Ishikawa (cell line): ENCODE results near the gene TMPO.

Experiments
- CEBPB ChIP-seq: IDR thresholded peaks from 2 replicates; pipeline ENCODE4 v1.6.1; 2012
- CREB1 ChIP-seq: IDR thresholded peaks from 2 replicates; pipeline ENCODE4 v1.6.1; 2012; ENCODE audit warnings: low read depth
- EGR1 ChIP-seq: IDR thresholded peaks from 2 replicates; pipeline ENCODE4 v1.6.1; 2012
- EP300 ChIP-seq: IDR thresholded peaks from 2 replicates; pipeline ENCODE4 v1.6.1; 2012; ENCODE audit warnings: borderline replicate concordance
- FOXM1 ChIP-seq: IDR thresholded peaks from 2 replicates; pipeline ENCODE4 v1.6.1; 2012; ENCODE audit warnings: low read depth, borderline replicate concordance
- NFIC ChIP-seq: IDR thresholded peaks from 2 replicates; pipeline ENCODE4 v1.6.1; 2012
- RAD21 ChIP-seq: IDR thresholded peaks from 2 replicates; pipeline ENCODE4 v1.6.1; 2012; ENCODE audit warnings: low read depth
- TAF1 ChIP-seq: IDR thresholded peaks from 2 replicates; pipeline ENCODE4 v1.6.1; 2012; ENCODE audit warnings: low read depth, mild to moderate bottlenecking
- TCF12 ChIP-seq: IDR thresholded peaks from 2 replicates; pipeline ENCODE4 v1.6.1; 2012; ENCODE audit warnings: low read depth
- TEAD4 ChIP-seq: IDR thresholded peaks from 2 replicates; pipeline ENCODE4 v1.6.1; 2012
- YY1 ChIP-seq: IDR thresholded peaks from 2 replicates; pipeline ENCODE4 v1.6.1; 2012; ENCODE audit warnings: low read depth
- ZBTB7A ChIP-seq: IDR thresholded peaks from 2 replicates; pipeline ENCODE4 v1.6.1; 2012; ENCODE audit warnings: low read depth
- TF ChIP-seq, protein P1 (sequence below): IDR thresholded peaks from 2 replicates; pipeline ENCODE4 v1.6.1; 2012
- TF ChIP-seq, protein P2 (sequence below): IDR thresholded peaks from 2 replicates; pipeline ENCODE4 v1.6.1; 2012; ENCODE audit warnings: low read depth, mild to moderate bottlenecking
- TF ChIP-seq, protein P3 (sequence below): IDR thresholded peaks from 2 replicates; pipeline ENCODE4 v1.6.1; 2012

The TMPO gene

DNA sequence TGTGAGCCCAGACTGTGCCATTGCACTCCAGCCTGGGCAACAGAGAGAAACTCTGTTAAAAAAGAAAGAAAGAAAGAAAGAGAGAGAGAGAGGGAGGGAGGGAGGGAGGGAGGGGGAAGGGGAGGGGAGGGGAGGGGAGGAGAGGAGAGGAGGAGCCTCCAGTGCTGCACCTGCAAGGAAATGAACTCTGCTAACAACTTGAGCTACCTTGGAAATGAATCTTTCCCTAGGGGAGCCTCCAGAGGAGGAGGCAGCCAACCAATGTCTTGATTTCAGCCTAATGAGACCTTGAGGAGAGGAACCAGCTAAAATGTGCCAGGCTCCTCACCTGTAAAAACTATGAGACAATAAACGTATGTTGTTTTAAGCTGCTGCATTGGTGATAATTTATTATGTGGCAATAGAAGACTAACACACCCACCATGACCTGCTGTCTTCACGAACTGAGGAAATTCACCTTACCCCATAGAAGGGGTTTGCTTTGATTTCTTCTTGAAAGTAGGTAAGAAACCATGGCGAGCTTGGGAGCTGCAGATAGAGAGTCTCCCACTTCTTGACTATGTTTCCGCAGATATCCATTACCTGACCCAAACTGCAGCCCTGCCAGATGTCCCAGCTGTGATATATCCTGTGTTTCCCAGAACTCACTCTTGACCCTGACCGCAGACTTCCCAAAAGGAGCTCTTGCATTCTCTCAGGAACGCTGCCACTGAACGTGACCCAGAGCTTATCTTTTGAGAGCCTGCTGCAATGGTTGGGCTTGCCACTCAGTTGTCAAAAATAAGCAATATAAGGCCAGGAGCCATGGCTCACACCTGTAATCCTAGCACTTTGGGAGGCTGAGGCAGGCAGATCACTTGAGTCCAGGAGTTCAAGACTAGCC, 31.5 kb upstream of the TMPO start:
- TF ChIP-seq RAD21 (no peak), EGR1 (no peak), YY1 (no peak), TAF1 (no peak), NFIC (no peak), FOXM1 (no peak), TCF12 (no peak), TEAD4 (no peak), CEBPB (no peak), EP300 (no peak), ZBTB7A (no peak), CREB1 (no peak)
- TF ChIP-seq, protein P1, sequence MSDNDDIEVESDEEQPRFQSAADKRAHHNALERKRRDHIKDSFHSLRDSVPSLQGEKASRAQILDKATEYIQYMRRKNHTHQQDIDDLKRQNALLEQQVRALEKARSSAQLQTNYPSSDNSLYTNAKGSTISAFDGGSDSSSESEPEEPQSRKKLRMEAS: no peak
- TF ChIP-seq, protein P2, sequence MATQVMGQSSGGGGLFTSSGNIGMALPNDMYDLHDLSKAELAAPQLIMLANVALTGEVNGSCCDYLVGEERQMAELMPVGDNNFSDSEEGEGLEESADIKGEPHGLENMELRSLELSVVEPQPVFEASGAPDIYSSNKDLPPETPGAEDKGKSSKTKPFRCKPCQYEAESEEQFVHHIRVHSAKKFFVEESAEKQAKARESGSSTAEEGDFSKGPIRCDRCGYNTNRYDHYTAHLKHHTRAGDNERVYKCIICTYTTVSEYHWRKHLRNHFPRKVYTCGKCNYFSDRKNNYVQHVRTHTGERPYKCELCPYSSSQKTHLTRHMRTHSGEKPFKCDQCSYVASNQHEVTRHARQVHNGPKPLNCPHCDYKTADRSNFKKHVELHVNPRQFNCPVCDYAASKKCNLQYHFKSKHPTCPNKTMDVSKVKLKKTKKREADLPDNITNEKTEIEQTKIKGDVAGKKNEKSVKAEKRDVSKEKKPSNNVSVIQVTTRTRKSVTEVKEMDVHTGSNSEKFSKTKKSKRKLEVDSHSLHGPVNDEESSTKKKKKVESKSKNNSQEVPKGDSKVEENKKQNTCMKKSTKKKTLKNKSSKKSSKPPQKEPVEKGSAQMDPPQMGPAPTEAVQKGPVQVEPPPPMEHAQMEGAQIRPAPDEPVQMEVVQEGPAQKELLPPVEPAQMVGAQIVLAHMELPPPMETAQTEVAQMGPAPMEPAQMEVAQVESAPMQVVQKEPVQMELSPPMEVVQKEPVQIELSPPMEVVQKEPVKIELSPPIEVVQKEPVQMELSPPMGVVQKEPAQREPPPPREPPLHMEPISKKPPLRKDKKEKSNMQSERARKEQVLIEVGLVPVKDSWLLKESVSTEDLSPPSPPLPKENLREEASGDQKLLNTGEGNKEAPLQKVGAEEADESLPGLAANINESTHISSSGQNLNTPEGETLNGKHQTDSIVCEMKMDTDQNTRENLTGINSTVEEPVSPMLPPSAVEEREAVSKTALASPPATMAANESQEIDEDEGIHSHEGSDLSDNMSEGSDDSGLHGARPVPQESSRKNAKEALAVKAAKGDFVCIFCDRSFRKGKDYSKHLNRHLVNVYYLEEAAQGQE: no peak
- TF ChIP-seq, protein P3, sequence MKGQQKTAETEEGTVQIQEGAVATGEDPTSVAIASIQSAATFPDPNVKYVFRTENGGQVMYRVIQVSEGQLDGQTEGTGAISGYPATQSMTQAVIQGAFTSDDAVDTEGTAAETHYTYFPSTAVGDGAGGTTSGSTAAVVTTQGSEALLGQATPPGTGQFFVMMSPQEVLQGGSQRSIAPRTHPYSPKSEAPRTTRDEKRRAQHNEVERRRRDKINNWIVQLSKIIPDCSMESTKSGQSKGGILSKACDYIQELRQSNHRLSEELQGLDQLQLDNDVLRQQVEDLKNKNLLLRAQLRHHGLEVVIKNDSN: no peak

DNA sequence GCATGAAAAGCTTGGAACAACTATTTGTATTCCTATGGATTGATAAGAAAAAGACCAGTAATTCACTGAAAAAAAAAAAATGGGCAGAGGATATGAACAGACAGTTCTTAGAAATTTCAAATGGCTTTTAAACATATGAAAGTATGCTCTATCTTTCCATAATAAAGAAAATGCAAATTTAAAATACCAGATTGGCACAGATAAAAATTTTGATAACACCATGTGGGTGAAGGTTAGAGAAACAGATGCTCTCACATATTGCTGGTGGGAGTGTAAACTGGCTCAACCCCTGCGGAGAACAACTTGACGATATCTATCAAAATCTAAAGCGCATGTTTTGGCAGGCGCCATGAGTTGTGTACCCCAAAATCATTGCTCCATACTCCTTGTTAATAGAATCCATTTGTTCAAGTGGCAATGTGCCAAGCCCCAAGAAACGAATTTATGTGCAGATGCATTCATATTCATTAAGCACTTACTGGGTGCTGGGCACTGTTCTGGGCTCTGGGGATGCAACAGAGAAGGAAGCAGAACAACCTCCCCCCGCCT, 29.5 kb upstream of the TMPO start:
- TF ChIP-seq TCF12: no peak

DNA sequence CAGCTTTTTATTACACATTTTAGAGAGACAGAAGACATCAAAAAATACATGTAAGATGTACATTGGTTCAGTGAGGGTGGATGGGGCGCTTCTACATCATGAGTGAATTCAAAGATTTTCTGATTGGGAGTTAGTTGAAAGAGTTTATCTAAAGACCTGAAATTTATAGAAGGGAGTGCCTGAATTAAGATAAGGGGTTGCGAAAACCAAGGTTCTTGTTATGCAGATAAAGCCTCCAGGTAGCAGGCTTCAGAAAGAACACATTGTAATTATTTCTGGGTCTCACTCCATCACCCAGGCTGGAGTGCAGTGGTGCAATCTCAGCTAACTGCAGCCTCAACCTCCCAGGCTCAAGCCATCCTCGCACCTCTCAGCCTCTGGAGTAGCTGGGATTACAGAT, 26.2 kb upstream of the TMPO start:
- TF ChIP-seq FOXM1: no peak
- TF ChIP-seq CEBPB: no peak
- no peak for TF ChIP-seq RAD21
- TF ChIP-seq TAF1: no peak
- TF ChIP-seq, protein P3: no peak
- TF ChIP-seq EGR1: no peak
- TF ChIP-seq, protein P1: no peak
- TF ChIP-seq, protein P2: no peak
- no peak for TF ChIP-seq CREB1
- TF ChIP-seq YY1: no peak
- TF ChIP-seq TEAD4: no peak
- TF ChIP-seq TCF12: no peak
- TF ChIP-seq NFIC: no peak
- no peak for TF ChIP-seq ZBTB7A
- no peak for TF ChIP-seq EP300

DNA sequence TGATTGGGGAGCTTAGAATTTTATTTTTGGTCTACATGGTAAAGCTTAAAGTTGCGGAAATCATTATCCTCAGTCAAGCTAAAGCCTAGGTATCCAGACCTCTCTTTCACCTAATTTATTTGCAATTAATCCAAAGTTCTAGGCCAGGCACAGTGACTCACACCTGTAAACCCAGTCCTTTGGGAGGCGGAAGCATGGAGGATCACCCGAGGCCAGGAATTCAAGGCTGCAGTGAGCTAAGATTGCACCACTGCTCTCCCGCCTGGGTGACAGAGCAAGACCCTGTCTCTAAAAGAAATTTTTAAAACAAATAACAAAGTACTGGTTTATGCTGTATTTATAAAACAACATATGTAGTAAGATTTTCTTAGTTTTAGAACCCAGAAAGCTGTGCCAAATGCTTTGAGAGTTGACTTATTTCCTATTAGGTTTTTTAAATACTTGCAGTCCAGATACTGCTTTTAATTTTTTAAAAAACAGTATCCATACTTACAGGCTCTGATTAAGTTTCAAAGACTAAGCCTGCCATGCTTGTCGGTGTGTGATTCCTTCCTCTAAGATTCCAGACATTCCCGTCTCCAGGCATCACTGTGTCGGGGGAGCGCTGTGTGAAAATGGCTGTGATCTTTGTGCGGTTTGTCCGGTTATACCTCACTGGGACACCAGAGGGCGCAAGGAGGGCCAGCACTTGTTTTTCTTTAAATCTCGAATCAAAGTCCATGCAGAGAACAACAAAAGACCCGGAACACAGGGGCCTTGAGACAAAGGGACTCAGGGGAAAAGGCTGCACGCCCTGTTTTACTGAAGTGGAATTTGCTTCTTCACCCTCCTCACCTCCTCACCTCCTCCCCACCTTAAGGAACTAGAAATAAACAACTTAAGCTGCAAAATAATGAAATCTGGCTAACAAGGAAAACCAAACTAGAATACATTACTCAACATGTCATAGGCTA, 24.6 kb upstream of the TMPO start:
- TF ChIP-seq TAF1: no peak
- TF ChIP-seq NFIC: peak; percentile 40
- peak; percentile 86 for TF ChIP-seq YY1
- TF ChIP-seq ZBTB7A: no peak
- no peak for TF ChIP-seq CREB1
- peak; percentile 84 for TF ChIP-seq TEAD4
- no peak for TF ChIP-seq EP300
- TF ChIP-seq EGR1: no peak
- 0 out of 2 replicates have a peak, but pooled peaks have one; percentile 24 for TF ChIP-seq TCF12
- TF ChIP-seq, protein P2: no peak
- TF ChIP-seq RAD21: peak; percentile 70
- TF ChIP-seq, protein P1: 0 out of 2 replicates have a peak, but pooled peaks have one; percentile 35
- TF ChIP-seq, protein P3: no peak
- no peak for TF ChIP-seq CEBPB
- peak; percentile 100 for TF ChIP-seq FOXM1
